ENCODE measurements around the gene GTF2A1L.

GRCh38 chr2:48620604-48621003, 2.9 kb downstream of the GTF2A1L start:
- TF ChIP-seq CTCF (conservative IDR thresholded peaks at IDR 0.05; ENCODE audit: low read depth, low read length): no peak
- no peak for TF ChIP-seq EZH2 (IDR thresholded peaks at IDR 0.05; ENCODE audit: borderline replicate concordance, low read depth, low read length, poor library complexity, severe bottlenecking)

All from A673 (cell line).